Measurements from ENCODE around the gene TINAG. TPM values are rescaled to one million over a fixed set of nuclear protein-coding genes. Genes with fewer than 3 reads are reported as not detected.

The TINAG gene
- total and polyA plus RNA-seq, 2 donors (not counting 3 experiments of a cell fraction or from before 2014, with no cell fraction given), result not detected

- Histone ChIP-seq H3K79me2 (ENCODE audit: control insufficient read depth, insufficient read depth, low read length) (no peaks in the 10 kb centered on the region), H3K9me1 (replicated peaks; ENCODE audit: control insufficient read depth, extremely low read depth, insufficient read depth, low read length) (no peaks in the 10 kb centered on the region), H3K36me3 (ENCODE audit: control insufficient read depth in 2 of 2, extremely low read depth in 1 of 2, insufficient read depth in 2 of 2, low read length in 2 of 2) (no peaks in the 10 kb centered on the region), H2AFZ (ENCODE audit: low read depth, low read length) (peak overlapping the region; percentile 47), H3K9me3 (replicated peaks; ENCODE audit: control insufficient read depth, insufficient read depth, low read length) (no peaks in the 10 kb centered on the region), H4K20me1 (replicated peaks; ENCODE audit: control insufficient read depth, extremely low read depth, insufficient read depth, low read length) (no peaks in the 10 kb centered on the region), H3K4me2 (ENCODE audit: insufficient read depth, low read length) (no peak overlapping the region), H3K4me1 (ENCODE audit: control insufficient read depth, extremely low read depth, insufficient read depth, low read length) (no peaks in the 10 kb centered on the region), H3K4me3 (replicated peaks in 1 of 3; ENCODE audit: insufficient read depth in 1 of 3, low read depth in 1 of 3, low read length in 3 of 3) (no peak overlapping the region), H3K27ac (ENCODE audit: insufficient read depth, low read depth, low read length) (no peak overlapping the region), H3K27me3 (ENCODE audit: control insufficient read depth in 2 of 2, insufficient read depth in 2 of 2, low read length in 2 of 2) (no peaks in the 10 kb centered on the region), H3K9ac (replicated peaks; ENCODE audit: extremely low read depth, insufficient read depth, low read length) (no peak overlapping the region)
- dilution Hi-C loops (cut with MboI; ENCODE audit: extremely low pct_ligation_motif_present, low sequenced_read_pairs), result no loop called here
- DNase-seq (ENCODE audit: low read depth, low spot score) (no peak), FAIRE-seq (peak; percentile 53)
- CTCF ChIA-PET, result no interaction called here
- no TSS peak for BruUV-seq (replicated peaks)
- TF ChIP-seq GATA2 (IDR thresholded peaks at IDR 0.05; ENCODE audit: insufficient read depth, insufficient read length, low read depth, low read length), result no peak
- peak; percentile 11 for TF ChIP-seq FOS (IDR thresholded peaks at IDR 0.05; ENCODE audit: borderline replicate concordance, insufficient read depth, low read length)
- intact Hi-C loops (cut with micrococcal nuclease), result no loop called here
- POLR2A ChIA-PET, result no interaction called here
Measured at GRCh38 chr6:54307439-54307910, 766 bp upstream of the TINAG start.

GRCh38 chr6:54308986-54309315 lies 710 bp downstream of the TINAG start:
- Histone ChIP-seq H3K9me1 (replicated peaks; ENCODE audit: control insufficient read depth, extremely low read depth, insufficient read depth, low read length) (no peaks in the 10 kb centered on the region), H3K36me3 (ENCODE audit: control insufficient read depth in 2 of 2, extremely low read depth in 1 of 2, insufficient read depth in 2 of 2, low read length in 2 of 2) (no peaks in the 10 kb centered on the region), H3K27ac (ENCODE audit: insufficient read depth, low read depth, low read length) (no peak overlapping the region), H3K9me3 (replicated peaks; ENCODE audit: control insufficient read depth, insufficient read depth, low read length) (no peaks in the 10 kb centered on the region), H4K20me1 (replicated peaks; ENCODE audit: control insufficient read depth, extremely low read depth, insufficient read depth, low read length) (no peaks in the 10 kb centered on the region), H2AFZ (ENCODE audit: low read depth, low read length) (no peak overlapping the region), H3K9ac (replicated peaks; ENCODE audit: extremely low read depth, insufficient read depth, low read length) (no peak overlapping the region), H3K4me1 (ENCODE audit: control insufficient read depth, extremely low read depth, insufficient read depth, low read length) (no peaks in the 10 kb centered on the region), H3K4me2 (ENCODE audit: insufficient read depth, low read length) (no peak overlapping the region), H3K79me2 (ENCODE audit: control insufficient read depth, insufficient read depth, low read length) (no peaks in the 10 kb centered on the region), H3K4me3 (replicated peaks in 1 of 3; ENCODE audit: insufficient read depth in 1 of 3, low read depth in 1 of 3, low read length in 3 of 3) (no peak overlapping the region), H3K27me3 (ENCODE audit: control insufficient read depth in 2 of 2, insufficient read depth in 2 of 2, low read length in 2 of 2) (no peaks in the 10 kb centered on the region)
- no peak for FAIRE-seq
- intact Hi-C loops (cut with micrococcal nuclease), result no loop called here
- BruUV-seq (replicated peaks), result no TSS peak
- ChIA-PET POLR2A (no interaction called here), CTCF (no interaction called here)
- no peak for DNase-seq (ENCODE audit: low read depth, low spot score)
- dilution Hi-C loops (cut with MboI; ENCODE audit: extremely low pct_ligation_motif_present, low sequenced_read_pairs), result no loop called here
- TF ChIP-seq FOS (IDR thresholded peaks at IDR 0.05; ENCODE audit: borderline replicate concordance, insufficient read depth, low read length) (no peak), MYC (IDR thresholded peaks at IDR 0.05; ENCODE audit: low read depth, low read length) (no peak), MAX (IDR thresholded peaks at IDR 0.05; ENCODE audit: insufficient read depth, insufficient read length) (no peak), POLR2AphosphoS5 (IDR thresholded peaks at IDR 0.05; ENCODE audit: insufficient read depth, low read depth, low read length) (no peak), GATA2 (IDR thresholded peaks at IDR 0.05; ENCODE audit: insufficient read depth, insufficient read length, low read depth, low read length) (no peak), JUN (IDR thresholded peaks at IDR 0.05; ENCODE audit: borderline replicate concordance, insufficient read depth, insufficient read length, low read depth) (no peak), POLR2A (IDR thresholded peaks at IDR 0.05; ENCODE audit: low read depth, low read length) (no peak), EZH2 (IDR thresholded peaks at IDR 0.05; ENCODE audit: borderline replicate concordance, low read depth, low read length, severe bottlenecking) (no peak)
